Activated naive CD8-positive, alpha-beta T cell (primary cell): ENCODE data around the gene CADM1.

Source experiments
- H3K27ac Mint-ChIP-seq: one replicate; pipeline ENCODE4 v1.8.0; 2021; ENCODE audit warnings: mixed read lengths
- H3K27me3 Mint-ChIP-seq: one replicate; pipeline ENCODE4 v1.8.0; 2021; ENCODE audit warnings: mixed read lengths
- H3K36me3 Mint-ChIP-seq: one replicate; pipeline ENCODE4 v1.8.0; 2021; ENCODE audit warnings: mixed read lengths
- H3K4me1 Mint-ChIP-seq: one replicate; pipeline ENCODE4 v1.8.0; 2021; ENCODE audit warnings: low read depth, mixed read lengths
- H3K4me3 Mint-ChIP-seq: one replicate; pipeline ENCODE4 v1.8.0; 2021; ENCODE audit warnings: mild to moderate bottlenecking, mixed read lengths
- H3K9me3 Mint-ChIP-seq: one replicate; pipeline ENCODE4 v1.8.0; 2021; ENCODE audit warnings: low read depth, mixed read lengths

The CADM1 gene

DNA sequence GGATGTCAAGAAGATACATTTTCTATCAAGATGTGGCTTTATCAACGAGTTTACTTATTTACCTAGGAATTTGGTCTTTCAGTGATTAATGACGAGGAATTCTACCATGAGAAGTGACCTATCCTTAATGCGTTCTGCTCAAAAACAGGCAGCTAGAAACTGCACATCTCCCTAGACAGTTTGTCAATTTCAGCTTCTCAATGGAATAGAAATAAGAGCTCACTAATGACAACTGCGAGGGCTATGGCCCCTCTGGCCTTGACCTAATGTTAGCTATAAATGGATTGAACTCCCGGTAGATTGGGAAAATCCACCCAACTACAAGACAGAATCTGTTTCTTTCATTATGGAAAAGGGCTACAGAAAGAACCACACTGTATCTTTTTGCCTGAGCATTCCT lies 223.4 kb downstream of the CADM1 start:
- no peak overlapping the region for H3K4me3 Mint-ChIP-seq
- H3K27ac Mint-ChIP-seq = no peak overlapping the region
- no peaks in the 10 kb centered on the region for H3K36me3 Mint-ChIP-seq
- peaks cover 5% of the 10 kb centered on the region for H3K27me3 Mint-ChIP-seq
- H3K4me1 Mint-ChIP-seq = no peaks in the 10 kb centered on the region
- H3K9me3 Mint-ChIP-seq = no peaks in the 10 kb centered on the region

GRCh38 chr11:115279813-115280761 lies 224.1 kb downstream of the CADM1 start:
- H3K9me3 Mint-ChIP-seq = no peaks in the 10 kb centered on the region
- no peaks in the 10 kb centered on the region for H3K36me3 Mint-ChIP-seq
- H3K27me3 Mint-ChIP-seq = peaks cover 7% of the 10 kb centered on the region
- H3K4me1 Mint-ChIP-seq = no peaks in the 10 kb centered on the region
- no peak overlapping the region for H3K27ac Mint-ChIP-seq
- no peak overlapping the region for H3K4me3 Mint-ChIP-seq

DNA sequence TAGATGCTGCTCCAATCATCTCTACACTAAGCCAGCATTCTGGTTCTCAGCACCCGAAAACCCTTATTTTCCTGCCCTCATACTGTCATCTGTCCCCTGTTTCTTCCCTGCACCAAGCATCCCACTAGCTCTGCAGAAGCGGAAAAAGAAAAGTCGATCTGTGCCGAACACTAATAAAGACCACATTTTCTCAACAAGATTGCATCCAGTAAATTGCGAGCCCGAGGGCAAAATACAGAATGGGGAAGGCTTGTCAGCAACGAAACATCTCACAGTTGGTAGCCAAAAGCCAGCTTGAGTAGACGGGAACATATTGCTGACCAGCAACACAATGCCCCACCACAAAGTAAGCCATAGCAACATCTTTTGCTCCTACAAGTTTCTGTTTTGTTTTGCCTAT lies 227.4 kb downstream of the CADM1 start:
- Mint-ChIP-seq H3K9me3 (no peaks in the 10 kb centered on the region), H3K4me3 (no peak overlapping the region), H3K36me3 (no peaks in the 10 kb centered on the region), H3K4me1 (no peaks in the 10 kb centered on the region), H3K27me3 (peaks cover 9% of the 10 kb centered on the region), H3K27ac (no peak overlapping the region)

DNA sequence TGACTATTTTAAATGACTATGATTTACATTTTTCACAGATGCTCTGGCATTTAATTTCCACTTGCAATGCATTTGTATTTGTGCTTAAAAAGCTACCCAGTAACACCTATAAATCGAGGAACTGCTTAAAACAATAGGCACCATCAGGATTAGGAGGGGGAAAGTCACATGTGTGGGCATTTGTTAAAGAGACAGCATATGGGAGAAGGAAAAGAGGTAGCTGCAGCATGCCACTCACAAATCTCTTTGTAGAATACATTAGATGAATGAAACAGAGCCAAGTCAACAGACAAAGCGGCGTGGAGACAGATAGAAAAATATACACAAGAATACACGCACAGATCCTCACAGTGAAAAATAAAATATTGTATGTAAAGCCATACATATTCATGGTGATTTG lies 228.0 kb downstream of the CADM1 start:
- Mint-ChIP-seq H3K27ac (no peak overlapping the region), H3K9me3 (no peaks in the 10 kb centered on the region), H3K36me3 (no peaks in the 10 kb centered on the region), H3K27me3 (peaks cover 11% of the 10 kb centered on the region), H3K4me3 (no peak overlapping the region), H3K4me1 (no peaks in the 10 kb centered on the region)

DNA sequence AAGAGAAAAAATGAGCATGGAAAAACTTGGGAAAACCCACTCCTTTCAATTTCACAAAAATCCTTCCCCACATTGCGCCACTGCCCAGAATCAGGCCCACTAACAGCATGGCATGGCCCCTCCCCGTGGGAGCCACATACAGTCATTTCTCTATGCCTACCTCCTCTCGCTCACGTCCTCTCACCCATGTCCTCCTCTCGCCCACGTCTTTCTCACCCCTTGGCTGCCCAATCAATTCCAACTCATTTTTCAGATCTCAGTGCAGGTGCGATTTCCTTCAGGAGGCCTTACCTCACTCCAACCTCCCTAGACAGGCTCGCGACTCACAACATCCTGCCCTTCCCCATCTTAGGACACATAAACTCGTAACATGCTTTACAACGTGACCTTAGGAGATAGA lies 229.2 kb downstream of the CADM1 start:
- Mint-ChIP-seq H3K9me3 (no peaks in the 10 kb centered on the region), H3K27me3 (peaks cover 11% of the 10 kb centered on the region), H3K36me3 (no peaks in the 10 kb centered on the region), H3K4me3 (no peak overlapping the region), H3K27ac (no peak overlapping the region), H3K4me1 (no peaks in the 10 kb centered on the region)

DNA sequence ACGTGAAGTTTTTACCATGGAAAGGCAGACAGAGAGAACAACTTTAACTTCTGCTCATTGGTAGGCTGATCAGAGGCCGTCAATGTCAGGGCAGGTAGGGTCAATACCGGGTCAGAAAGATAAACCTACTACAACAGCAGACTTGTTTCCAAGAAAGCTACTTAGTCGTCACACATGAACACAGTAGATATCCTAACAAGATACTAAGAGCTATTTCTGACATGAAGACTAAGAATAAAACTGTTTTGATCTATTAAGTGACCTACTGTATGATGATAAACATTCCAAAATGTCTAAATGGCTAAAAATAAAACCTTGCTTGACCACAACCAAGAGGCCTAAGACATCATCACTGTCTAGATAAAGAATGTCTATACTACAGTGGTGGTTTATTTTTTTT lies 231.3 kb downstream of the CADM1 start:
- Mint-ChIP-seq H3K9me3 (no peaks in the 10 kb centered on the region), H3K27me3 (peaks cover 6% of the 10 kb centered on the region), H3K4me1 (no peaks in the 10 kb centered on the region), H3K27ac (no peak overlapping the region), H3K36me3 (no peaks in the 10 kb centered on the region), H3K4me3 (no peak overlapping the region)

GRCh38 chr11:115271643-115272042 lies 232.6 kb downstream of the CADM1 start:
- Mint-ChIP-seq H3K4me3 (no peak overlapping the region), H3K27ac (no peak overlapping the region), H3K36me3 (no peaks in the 10 kb centered on the region), H3K9me3 (no peaks in the 10 kb centered on the region), H3K27me3 (peaks cover 6% of the 10 kb centered on the region), H3K4me1 (no peaks in the 10 kb centered on the region)

- Mint-ChIP-seq H3K27ac (no peak overlapping the region), H3K4me3 (no peak overlapping the region), H3K9me3 (no peaks in the 10 kb centered on the region)
These were observed 234.8 kb downstream of the CADM1 start for GRCh38 chr11:115269191-115269950.

GRCh38 chr11:115267871-115268270 lies 236.3 kb downstream of the CADM1 start:
- Mint-ChIP-seq H3K4me1 (no peaks in the 10 kb centered on the region), H3K27ac (no peak overlapping the region)

More at GRCh38 chr11:115269191-115269950, 234.8 kb downstream of the CADM1 start:
- peaks cover 2% of the 10 kb centered on the region for H3K27me3 Mint-ChIP-seq
- no peaks in the 10 kb centered on the region for H3K36me3 Mint-ChIP-seq
- no peaks in the 10 kb centered on the region for H3K4me1 Mint-ChIP-seq

DNA sequence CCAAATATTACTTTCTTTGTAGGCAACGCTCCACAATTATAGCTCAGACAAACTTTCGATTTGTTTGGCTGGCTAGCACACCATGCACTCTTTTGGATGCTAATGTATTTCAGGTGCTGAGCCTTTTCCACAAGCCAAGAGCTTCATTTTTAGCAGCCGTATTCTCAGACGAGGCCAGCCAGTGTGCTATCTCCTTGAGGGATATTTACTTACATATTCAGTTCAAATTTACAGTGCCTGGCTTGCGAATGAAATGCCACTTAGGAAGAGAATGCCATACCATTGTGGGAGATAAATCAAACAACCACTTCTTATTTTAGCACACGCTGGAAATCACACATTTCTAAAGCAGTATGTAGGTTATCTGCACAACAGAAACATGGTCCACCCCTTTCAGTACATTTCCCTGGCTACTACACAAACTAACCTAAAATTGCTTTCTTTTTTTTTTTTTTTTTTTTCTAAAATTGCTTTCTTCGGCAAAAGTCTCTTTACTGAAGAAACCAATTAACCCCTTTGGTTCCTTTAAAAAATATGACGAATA lies 236.9 kb downstream of the CADM1 start:
- no peaks in the 10 kb centered on the region for H3K36me3 Mint-ChIP-seq
- H3K27ac Mint-ChIP-seq = no peak overlapping the region
- no peak overlapping the region for H3K4me3 Mint-ChIP-seq
- no peaks in the 10 kb centered on the region for H3K9me3 Mint-ChIP-seq
- H3K27me3 Mint-ChIP-seq = peaks cover 2% of the 10 kb centered on the region
- no peaks in the 10 kb centered on the region for H3K4me1 Mint-ChIP-seq

More at GRCh38 chr11:115267871-115268270, 236.3 kb downstream of the CADM1 start:
- H3K36me3 Mint-ChIP-seq = no peaks in the 10 kb centered on the region
- no peak overlapping the region for H3K4me3 Mint-ChIP-seq
- H3K27me3 Mint-ChIP-seq = peaks cover 2% of the 10 kb centered on the region
- H3K9me3 Mint-ChIP-seq = no peaks in the 10 kb centered on the region

GRCh38 chr11:115266066-115266639 lies 238.1 kb downstream of the CADM1 start:
- H3K9me3 Mint-ChIP-seq = no peaks in the 10 kb centered on the region
- H3K4me3 Mint-ChIP-seq = no peak overlapping the region
- H3K27ac Mint-ChIP-seq = no peak overlapping the region
- no peaks in the 10 kb centered on the region for H3K27me3 Mint-ChIP-seq
- no peaks in the 10 kb centered on the region for H3K36me3 Mint-ChIP-seq
- no peaks in the 10 kb centered on the region for H3K4me1 Mint-ChIP-seq

DNA sequence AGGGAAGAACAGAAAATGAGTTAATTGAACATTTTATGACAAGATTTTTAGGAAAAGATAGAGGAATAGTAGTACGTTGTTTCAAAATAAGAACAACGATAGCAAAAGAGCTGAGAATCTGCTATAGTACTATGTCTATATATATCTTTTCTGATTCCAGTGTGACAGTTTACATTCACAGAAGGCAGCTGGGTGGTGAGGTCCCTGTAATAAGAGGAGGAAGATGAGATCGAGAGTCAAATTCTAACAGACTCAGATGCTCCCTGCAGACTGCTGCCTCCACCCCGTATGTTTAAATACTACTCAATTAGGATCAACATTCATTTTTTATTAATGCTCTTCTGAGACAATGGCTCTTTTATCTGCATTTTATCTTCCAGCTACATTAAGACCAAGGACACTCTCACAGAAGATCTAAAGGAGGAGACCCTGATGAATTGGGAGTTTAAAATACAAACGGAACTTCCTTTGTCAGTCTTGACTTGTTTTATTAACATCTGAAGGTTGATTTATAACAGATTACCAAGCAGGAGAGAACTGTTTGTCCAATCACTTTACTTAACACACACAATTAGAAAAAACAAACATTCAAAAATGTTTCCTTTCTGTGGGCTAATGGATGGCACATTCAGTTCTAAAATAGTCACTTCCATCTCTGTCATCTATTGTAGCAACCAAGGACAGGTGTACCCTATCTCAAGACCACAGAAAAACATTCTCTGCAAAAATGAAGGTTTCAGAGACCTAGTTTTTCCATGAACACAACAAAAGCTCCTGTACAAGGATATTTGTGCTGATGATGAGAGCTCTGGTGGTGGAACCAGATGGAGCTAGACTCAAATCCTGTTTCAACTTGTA lies 240.2 kb downstream of the CADM1 start:
- Mint-ChIP-seq H3K9me3 (no peaks in the 10 kb centered on the region), H3K4me3 (no peak overlapping the region), H3K4me1 (no peaks in the 10 kb centered on the region), H3K36me3 (no peaks in the 10 kb centered on the region), H3K27me3 (peaks cover 4% of the 10 kb centered on the region), H3K27ac (no peak overlapping the region)

DNA sequence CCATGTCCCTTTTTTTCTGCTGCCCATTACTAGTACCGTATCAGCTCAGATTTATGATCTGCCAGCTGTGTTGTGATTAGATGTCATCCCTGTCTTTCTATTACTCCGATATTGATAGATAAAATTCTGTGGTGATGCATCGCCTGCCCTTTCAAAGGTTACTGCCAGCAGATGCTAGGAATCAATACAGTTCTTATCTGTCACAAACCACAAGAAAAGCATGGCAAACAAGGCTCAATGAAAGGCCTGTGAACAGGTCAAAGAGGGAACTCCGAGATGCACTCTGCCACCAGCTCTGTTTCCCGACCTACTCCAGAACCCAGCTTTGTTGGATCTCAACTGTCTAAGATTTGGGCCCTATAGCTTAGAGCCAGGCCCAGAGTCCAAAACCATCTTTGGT lies 246.0 kb downstream of the CADM1 start:
- no peak overlapping the region for H3K4me3 Mint-ChIP-seq
- no peaks in the 10 kb centered on the region for H3K9me3 Mint-ChIP-seq
- H3K36me3 Mint-ChIP-seq = no peaks in the 10 kb centered on the region
- peaks cover 4% of the 10 kb centered on the region for H3K27me3 Mint-ChIP-seq
- no peaks in the 10 kb centered on the region for H3K4me1 Mint-ChIP-seq
- no peak overlapping the region for H3K27ac Mint-ChIP-seq

DNA sequence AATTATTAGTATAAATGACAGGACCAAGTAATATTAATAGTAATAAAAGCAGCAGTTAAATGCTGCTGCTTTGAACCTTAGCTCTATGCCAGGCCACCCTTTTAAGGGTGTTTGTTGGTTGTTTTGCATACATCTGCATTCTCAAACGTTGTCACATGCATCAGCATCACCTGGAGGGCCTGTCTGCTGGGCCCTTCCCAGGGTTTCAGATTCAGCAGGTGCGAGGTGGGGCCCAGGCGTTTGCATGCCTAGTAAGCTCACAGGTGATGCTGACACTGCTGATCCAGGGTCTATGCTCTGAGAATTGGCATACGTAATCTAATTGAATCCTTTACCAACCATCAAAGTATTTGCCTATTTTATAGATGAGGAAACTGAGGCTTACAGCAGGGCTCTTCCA lies 246.5 kb downstream of the CADM1 start:
- Mint-ChIP-seq H3K4me3 (no peak overlapping the region), H3K9me3 (no peaks in the 10 kb centered on the region), H3K4me1 (no peaks in the 10 kb centered on the region), H3K27ac (no peak overlapping the region), H3K27me3 (peaks cover 4% of the 10 kb centered on the region), H3K36me3 (no peaks in the 10 kb centered on the region)
